SKM-1 (cell line): ENCODE data around the gene SAMD14.

Experiments used
- DNase-seq: peaks from one replicate; lab custom pipeline; 2025; ENCODE audit not compliant: unreplicated experiment; lab: John Stamatoyannopoulos, UW

SAMD14 gene

DNA sequence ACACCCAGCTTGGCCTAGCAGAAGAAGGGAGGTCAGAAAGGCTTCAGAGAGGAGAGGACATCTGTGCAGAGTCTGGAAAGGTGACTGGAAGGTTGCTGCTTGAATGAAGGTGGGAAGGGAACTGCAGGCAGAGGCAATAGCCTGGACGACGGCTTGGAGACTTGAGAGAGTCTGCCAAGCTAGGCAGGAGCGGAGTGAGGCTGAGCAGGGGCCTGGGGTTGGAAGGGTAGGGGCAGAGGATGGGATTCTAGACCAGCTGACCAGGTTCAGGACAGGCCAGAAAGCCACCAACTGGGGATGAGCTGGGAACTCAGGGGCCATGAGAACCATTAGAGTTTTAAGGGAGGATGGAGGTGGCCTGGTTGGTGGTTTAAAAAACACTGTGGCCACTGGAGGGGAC, 35.5 kb upstream of the SAMD14 start:
- DNase-seq: no peak

GRCh38 chr17:50165066-50165465, 35.1 kb upstream of the SAMD14 start:
- DNase-seq: no peak

GRCh38 chr17:50164697-50164988, 34.7 kb upstream of the SAMD14 start:
- DNase-seq: no peak

DNA sequence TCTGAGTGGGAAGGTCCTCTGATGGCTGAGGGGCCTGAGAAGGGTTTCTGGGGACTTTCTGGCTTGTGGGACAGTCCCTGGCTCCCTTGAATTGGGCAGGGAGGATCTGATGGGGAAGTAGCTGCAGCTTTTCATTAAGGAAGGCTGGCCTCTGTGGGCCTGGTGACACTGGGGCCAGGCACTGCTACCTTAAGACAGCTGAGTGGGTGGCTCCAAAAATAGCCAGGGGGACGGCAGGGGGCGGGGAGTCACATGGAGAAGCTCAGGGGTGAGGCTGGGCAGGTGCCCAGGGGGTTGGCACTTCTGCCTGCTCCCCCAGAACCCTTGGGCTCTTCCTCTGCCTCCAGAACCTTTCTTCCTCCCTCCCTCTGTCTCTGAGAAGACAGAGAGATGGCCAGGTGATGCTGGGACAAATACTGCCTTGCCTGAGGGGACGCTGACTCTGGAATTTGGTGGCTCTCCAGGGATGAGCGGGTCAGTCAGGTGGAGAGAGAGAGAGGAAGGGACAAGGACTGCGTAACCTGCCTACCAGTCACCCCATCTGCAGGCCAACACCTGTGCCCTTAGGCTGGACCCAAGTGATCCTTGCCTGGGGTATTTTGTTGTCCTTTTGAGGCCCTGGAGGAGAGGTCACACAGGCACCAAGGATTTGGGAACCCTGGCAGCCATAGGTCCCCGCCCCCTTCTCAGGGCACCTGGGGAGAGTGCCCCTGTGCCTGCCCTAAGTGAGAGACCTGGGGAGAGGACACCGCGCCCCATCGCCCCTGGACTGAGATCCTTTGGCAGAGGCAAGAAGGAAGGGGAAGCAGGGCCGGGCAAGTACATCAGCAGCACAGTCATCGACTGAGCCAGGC, 34.1 kb upstream of the SAMD14 start:
- DNase-seq: no peak

DNA sequence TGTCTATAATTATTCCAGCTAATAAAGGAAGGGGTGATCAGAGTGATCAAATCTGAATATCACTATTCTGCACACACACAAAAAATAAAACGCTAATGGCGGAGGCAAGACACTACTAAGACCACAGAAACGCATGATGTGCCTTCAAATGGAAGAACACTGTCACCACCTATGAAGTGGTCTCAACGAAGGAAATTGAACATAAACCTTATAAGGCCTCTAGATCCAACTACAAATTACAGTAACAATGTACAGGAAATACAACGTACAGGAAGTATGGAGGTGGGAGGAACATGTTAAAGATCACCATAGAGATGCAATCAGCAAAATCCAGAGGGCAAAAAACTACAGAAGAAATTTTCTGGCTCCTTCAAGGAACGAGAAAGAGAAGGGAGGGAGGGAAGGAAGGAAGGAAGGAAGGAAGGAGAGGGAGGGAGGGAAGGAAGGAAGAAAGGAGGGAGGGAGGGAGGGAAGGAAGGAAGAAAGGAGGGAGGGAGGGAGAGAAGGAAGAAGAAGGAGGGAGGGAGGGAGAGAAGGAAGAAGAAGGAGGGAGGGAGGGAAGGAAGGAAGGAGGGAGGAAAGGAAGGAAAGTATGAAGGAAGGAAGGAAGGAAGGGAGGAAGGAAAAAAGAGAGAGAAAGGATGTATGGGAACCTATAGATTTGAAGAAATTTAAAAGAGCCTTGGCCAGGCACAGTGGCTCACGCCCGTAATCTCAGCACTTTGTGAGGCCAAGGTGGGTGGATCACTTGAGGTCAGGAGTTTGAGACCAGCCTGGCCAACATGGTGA, 32.7 kb upstream of the SAMD14 start:
- DNase-seq: no peak

- DNase-seq: no peak
Measured at GRCh38 chr17:50161911-50162288, 31.9 kb upstream of the SAMD14 start.

DNA sequence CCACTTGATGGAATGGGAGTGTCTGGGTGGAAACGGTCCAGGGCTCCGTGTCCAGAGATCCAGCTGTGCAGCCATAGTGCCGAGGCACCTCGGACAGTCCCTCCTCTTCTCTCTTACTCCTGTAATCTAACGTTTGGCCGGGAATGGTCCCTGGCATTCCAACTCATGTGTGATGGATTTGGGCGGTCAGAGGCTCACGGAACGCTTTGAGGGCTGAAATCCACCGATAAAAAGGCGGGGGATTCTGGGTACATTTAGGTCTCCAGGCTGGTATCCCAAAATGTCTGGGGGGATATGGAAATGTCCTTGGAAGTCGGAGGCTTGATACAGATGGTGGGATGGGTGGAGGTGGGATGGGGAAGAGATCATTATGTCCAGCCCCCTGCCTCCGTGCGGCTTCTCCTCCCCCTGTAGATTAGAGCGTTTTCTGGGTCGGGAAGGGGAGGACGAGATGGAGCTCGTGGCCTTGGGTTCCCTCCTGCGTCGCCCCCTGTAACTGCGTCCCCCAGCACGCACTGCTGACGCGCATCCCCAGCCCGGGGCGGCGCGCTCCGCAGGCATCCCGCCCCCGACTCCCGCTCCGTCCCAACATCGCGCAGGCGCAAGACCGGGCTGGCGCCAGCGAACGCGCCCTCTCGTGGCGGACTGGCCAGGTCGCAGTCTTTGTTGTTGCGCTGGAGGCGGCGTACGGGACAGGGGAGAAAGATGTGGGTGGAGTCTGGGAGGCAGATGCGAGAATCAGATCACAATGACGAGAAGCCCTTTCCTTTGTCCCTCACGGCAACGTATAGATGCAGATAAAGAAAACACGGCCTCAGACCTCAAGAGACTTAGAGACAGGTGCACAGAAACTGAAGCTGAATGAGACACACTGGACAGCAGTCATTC, 31.3 kb upstream of the SAMD14 start:
- DNase-seq: peak; percentile 81

DNA sequence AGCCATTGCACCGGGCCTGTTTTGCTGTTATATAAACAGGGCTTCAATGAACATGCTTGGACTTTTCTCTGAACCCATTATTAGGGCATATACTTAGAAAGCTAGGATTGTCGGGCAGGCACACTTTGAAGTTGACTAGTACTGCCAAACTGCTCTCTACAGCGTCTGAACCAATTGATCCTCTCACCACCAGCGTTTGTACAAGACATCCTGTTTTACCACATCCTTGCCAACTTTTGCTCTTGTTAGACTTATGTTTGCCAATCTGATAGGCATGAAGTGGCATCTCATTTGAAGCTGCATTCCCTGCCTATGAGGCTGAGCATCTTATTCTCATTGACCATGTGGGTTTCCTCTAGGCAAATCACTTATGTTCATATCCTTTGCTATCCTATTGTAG, 27.9 kb upstream of the SAMD14 start:
- DNase-seq: no peak

DNA sequence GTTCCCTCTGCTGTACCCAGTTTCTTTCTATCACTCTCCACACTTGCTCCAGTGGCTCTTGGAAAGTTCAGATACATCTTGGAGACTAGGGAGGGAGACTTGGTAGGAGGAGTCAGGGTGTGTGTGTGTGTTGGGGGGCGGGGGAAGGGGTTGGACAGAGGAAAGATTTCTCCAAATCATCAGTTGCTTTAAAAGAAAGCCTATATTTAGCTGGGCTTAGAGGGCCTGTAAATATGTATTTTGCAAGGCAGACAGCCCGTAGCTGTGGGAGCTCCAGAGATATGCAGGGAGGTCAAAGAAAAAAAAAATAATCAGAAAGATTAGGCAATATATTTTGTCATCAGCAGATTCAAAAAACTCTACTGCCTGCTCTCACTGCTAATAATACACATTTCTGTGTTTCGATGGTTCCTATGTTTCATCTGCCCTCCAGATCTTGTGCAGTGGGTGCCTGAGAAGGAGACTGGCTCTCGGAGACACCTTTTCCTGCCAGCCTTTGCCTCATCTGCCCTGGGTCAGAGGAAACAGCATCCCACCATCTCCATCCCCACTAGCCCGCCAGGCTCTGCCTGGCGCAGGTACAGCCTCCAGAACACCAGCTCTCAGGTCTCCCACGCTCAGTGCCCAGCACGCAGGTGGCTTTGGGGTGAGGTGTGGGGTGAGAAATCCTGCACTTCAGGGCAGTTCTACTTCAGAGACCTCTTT, 25.3 kb upstream of the SAMD14 start:
- no peak for DNase-seq

- no peak for DNase-seq
Measured at GRCh38 chr17:50154604-50155003, 24.6 kb upstream of the SAMD14 start.

DNA sequence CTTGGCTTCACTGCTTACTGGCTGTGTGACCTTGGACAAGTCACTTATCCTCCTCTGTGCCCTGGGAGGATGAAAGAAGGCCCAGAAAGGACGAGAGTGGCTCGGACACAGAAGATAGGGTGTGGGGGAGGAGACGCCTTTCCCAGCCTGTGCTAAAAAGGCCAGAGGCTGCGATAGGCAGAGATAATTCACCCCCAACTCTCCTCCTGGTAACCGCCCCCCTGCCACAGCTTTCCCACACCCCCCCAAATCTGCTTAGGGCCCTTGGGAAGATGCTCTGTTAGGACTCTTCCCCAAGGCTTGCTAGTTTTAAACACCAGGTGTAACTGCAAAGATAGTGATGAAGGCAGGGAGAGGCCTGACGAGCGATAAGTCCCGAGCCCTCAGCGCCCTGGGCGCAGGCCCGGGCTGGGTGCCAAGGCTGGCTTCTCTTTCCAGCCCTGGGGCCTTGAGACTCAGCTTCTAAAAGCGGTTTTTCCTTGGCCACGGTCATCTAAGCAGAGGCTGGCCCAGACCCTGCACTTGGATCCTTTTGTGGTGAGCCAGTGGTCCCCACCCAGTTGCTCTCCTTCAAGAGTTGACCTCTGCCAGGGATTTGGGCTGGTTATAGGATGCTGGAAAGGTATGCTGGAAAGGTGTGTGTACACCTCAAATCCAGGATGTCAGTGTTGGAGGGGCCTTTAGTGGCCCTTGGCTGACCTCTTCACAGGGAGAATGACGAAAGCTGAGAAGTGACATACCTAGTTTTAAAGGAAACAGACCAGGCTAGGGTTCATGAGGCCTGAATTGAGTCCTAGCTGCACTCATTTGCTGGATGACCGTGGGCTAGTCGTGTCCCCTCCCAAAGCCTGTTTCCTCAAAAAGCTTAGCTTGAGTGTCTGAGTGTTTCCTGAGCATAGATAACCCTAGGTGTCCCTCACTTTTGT, 24.0 kb upstream of the SAMD14 start:
- DNase-seq: no peak

DNA sequence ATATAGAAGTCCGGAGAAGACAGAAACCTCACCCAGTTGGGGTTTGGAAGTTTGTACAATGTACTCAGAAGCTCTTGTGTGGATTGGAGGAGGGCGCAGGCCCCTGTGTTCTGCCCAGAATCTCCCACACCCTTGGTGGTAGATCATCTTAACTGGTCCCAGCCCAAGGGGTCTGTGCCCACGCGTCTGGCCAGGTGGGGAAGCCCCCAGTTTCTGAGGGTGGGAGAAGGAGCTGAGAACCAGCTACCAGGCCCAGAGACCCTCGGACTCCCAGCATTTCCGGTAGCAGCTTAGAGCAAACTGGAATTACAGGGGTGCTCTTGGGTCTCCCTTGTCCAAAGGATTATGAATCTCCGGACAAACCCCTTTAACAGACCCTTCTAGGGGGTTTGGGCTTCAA, 22.8 kb upstream of the SAMD14 start:
- DNase-seq: no peak

DNA sequence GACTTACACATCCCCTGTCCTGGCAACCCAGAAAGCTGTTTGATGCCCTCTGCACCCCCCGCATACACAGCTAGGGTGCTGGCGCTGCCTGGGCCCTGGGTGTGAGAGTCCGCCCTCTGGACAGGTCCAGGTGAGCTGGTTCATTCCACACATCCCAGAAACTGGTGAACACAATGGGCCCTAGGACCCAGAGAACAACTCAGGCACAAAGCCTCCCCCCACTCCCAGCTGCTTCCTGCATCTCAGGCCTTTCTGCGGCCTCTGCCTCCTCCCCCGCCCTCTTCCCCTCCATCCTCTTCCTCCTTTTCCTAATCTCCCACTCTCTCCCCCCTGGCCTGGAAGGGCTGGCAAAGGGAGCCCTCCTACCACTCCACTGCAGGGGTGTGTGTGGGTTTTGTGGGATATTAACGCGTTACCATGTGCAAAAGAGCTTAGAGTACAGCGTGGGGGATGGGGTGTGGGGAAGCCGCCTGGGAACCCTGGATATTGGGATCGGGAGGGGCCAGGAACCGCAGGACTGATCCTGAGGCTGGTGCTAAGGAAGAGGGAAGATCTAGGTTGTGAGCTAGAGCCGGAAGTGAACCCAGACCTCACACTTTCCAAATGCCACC, 22.1 kb upstream of the SAMD14 start:
- peak; percentile 72 for DNase-seq

GRCh38 chr17:50151041-50151936, 21.3 kb upstream of the SAMD14 start:
- DNase-seq: peak; percentile 83

DNA sequence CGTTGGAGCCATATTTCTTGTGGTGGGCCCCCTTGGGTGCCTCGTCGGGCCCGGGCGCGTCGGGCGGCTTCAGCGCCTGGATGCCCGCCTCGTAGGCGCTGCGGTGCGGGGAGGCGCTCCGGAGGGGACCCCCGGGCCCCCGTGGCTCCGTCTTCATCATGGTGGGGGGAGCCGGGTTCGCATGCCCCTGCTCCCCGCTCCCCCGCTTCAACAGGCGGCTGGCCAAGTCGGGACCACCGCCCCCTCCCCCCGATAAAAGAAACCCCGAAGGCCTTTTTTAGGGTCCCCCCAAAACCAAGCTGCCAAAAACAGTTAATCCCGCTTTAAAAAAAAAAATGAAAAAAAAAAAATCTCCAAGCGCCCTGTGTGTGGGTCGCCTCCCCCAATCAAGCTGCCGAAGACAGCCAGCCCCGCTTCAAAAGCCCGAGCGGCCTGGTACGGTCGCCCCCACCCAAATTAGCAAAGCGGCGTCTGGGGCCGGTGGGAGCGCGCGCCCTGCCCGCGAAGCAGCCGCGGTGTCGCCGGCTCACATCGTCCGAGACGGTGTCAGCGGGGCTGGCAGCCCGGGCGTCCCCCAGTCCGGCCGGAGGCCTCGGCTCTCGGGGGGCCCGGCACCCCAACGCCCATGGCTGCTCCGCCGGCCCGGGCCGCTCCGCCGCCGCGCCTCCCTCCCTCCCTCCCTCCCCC, 20.5 kb upstream of the SAMD14 start, which contains the start of gene PPP1R9B:
PPP1R9B (minus strand) TSS at position 324 of the 687 bp plus-strand sequence; CDS start at position 160, 164 bp downstream.
- no peak for DNase-seq

DNA sequence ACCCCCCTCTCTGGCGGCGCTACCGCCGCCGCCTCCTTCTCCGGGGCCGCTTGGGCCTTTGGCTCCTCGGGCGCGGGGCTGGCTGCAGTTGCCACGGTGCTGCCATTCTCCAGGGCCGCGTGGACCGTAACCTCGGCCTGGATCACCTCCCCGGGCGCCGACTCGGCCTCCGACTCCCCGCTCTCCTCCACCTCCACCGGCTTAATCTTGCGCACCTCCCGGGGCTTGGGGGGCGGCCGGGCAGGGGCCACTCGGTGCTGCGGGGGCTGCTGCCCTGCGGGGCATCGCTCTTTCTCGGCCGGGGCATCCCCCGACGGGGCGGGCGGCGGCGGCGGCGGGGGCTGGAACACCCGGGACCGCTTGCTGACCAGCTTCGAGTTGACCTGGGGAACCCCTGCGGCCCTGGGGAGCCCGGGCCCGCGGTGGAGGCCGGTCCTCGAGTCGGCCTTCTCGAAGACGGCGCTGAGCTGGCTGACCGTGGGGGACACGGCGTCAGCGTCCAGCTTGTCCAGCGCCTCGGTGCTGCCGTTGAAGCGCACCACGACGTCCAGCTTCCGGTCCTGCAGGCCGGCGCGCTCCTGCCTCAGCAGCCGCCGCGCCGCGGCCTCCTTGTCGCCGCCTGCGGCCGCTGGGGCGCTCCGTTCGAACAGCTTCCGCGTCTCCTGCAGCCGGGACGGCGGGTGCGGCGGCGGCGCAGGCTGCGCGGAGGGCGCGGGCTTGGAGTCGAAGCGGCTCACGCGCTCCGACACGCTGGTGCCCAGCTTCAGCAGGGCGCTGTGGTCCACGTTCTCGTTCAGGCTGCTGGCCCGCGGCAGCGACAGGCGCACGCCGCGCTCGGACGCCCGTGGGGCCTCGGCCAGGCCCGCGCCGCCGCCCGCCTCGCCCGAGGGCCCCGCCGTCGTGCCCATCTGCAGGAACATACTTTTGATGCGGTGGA, 19.7 kb upstream of the SAMD14 start:
- DNase-seq: no peak

DNA sequence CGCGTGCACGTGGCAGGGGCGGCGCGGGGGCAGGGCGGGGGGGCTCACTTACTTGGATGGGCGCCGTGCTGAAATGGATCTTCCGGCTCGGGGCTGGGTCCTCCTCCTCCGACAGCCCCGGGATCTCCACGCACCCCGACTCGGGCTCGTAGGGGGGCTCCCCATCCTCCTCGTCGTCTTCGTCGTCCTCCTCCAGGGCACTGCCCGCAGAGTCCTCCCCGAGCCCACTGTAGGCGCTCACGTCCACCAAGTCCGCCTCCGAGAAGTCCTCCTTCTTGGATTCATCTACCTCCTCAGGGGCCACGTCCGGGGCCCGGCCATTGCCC, 19.1 kb upstream of the SAMD14 start:
- DNase-seq: no peak
